ENCODE results near the gene TSC22D1.

GRCh38 chr13:44425815-44426078, 150.4 kb downstream of the TSC22D1 start:
- TF ChIP-seq POLR2A (IDR thresholded peaks at IDR 0.05) = no peak
- no peak for TF ChIP-seq CTCF (IDR thresholded peaks at IDR 0.05)
